ENCODE results near the gene PROSER1. TPM values are rescaled to one million over a fixed set of nuclear protein-coding genes. Genes with fewer than 3 reads are reported as not detected.

Gene PROSER1
- total RNA-seq, 4 donors from 2014 or later = 6.9 to 11.5 (median 9.1) TPM

DNA sequence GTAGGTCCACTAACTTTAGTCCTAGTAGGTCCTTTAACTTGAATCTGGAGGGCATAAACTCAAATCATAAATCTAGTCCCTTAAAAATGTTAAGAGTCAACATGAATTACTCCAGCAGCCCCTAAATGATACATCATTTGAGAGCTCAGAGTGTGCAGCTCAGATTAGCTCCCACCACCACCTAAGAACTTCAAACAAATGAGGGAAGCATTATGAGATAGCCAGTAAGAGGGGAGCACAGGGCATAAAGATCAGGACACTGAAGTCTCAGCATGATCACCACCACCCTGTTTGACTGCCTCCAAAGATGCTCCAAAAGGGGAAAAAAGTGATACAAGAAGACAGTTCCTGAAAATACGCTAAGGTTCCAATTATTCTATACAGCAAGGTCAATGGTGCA, 5.7 kb downstream of the PROSER1 start:
- Histone ChIP-seq H3K4me1 (peaks cover 30 to 38% of the 10 kb centered on the region in 2 donors), H3K9me3 (no peaks in the 10 kb centered on the region), H3K36me3 (peaks cover 0 to 16% of the 10 kb centered on the region in 2 donors), H3K27me3 (no peaks in the 10 kb centered on the region), H3K4me3 (no peak overlapping the region), H3K27ac (no peak overlapping the region)
- no peak for DNase-seq
- intact Hi-C loops (cut with DNase I; ENCODE audit: low total_unique reads) = loop anchor here (10.0 kb wide), 1 partner anchor 337 kb away; no protein-coding TSS in a partner anchor
- TF ChIP-seq, protein P1, sequence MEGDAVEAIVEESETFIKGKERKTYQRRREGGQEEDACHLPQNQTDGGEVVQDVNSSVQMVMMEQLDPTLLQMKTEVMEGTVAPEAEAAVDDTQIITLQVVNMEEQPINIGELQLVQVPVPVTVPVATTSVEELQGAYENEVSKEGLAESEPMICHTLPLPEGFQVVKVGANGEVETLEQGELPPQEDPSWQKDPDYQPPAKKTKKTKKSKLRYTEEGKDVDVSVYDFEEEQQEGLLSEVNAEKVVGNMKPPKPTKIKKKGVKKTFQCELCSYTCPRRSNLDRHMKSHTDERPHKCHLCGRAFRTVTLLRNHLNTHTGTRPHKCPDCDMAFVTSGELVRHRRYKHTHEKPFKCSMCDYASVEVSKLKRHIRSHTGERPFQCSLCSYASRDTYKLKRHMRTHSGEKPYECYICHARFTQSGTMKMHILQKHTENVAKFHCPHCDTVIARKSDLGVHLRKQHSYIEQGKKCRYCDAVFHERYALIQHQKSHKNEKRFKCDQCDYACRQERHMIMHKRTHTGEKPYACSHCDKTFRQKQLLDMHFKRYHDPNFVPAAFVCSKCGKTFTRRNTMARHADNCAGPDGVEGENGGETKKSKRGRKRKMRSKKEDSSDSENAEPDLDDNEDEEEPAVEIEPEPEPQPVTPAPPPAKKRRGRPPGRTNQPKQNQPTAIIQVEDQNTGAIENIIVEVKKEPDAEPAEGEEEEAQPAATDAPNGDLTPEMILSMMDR (IDR thresholded peaks at IDR 0.05 in 4 of 5, conservative IDR thresholded peaks at IDR 0.05 in 1 of 5) = no peak
- TF ChIP-seq POLR2A (IDR thresholded peaks at IDR 0.05) = no peak
- no peak for ATAC-seq
- in situ Hi-C loops (cut with MboI; ENCODE audit: low sequenced_read_pairs in 4 of 4) = loop anchor here in 1 of 4 donors (25.0 kb wide), 1 partner anchor 580 kb away; the partner anchor contains the start of gene LHFPL6

- TF ChIP-seq POLR2A (IDR thresholded peaks at IDR 0.05) = no peak
- TF ChIP-seq, protein P1 (IDR thresholded peaks at IDR 0.05 in 4 of 5, conservative IDR thresholded peaks at IDR 0.05 in 1 of 5) = no peak
- DNase-seq (peak in 1 of 2 donors; percentile 16), ATAC-seq (peak in 1 of 2 donors; percentile 73)
- H3K36me3 ChIP-seq = peaks cover 0 to 78% of the 10 kb centered on the region in 2 donors
- H3K27ac ChIP-seq = peak overlapping the region in 1 of 4 donors; percentile 14
- in situ Hi-C loops (cut with MboI; ENCODE audit: low sequenced_read_pairs in 4 of 4) = loop anchor here in 1 of 4 donors (25.0 kb wide), 1 partner anchor 587 kb away; the partner anchor contains the start of gene LHFPL6
- no peaks in the 10 kb centered on the region for H3K4me1 ChIP-seq
- no peak overlapping the region for H3K4me3 ChIP-seq
- no peaks in the 10 kb centered on the region for H3K27me3 ChIP-seq
- no peaks in the 10 kb centered on the region for H3K9me3 ChIP-seq
- intact Hi-C loops (cut with DNase I; ENCODE audit: low total_unique reads) = no loop called here
Observed at GRCh38 chr13:39025433-39025839, 12.5 kb downstream of the PROSER1 start.

DNA sequence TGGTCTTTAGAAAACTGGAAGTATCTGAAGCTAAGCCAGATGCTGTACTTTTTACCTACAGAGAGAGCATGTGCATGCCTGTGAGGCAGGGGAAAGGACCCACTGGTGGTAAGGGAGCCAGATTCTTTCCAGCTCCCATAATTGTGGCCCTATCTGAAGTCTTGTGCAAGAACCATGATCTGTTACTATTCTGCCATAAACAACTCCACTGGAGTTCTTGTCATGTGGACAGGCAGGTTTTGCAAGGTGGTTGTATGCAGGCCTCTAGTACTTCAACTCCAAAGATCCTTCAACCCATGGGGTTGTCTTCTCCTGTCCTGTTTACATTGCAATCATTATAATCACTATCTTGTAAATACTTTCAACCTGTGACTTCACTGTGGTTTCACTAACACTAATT, 14.1 kb downstream of the PROSER1 start:
- Histone ChIP-seq H3K27me3 (no peaks in the 10 kb centered on the region), H3K9me3 (no peaks in the 10 kb centered on the region), H3K27ac (no peak overlapping the region), H3K36me3 (peaks cover 0 to 77% of the 10 kb centered on the region in 2 donors), H3K4me3 (no peak overlapping the region), H3K4me1 (no peaks in the 10 kb centered on the region)
- no peak for TF ChIP-seq POLR2A (IDR thresholded peaks at IDR 0.05)
- TF ChIP-seq, protein P1 (IDR thresholded peaks at IDR 0.05 in 4 of 5, conservative IDR thresholded peaks at IDR 0.05 in 1 of 5) = no peak
- DNase-seq (no peak), ATAC-seq (no peak)
- intact Hi-C loops (cut with DNase I; ENCODE audit: low total_unique reads) = no loop called here
- in situ Hi-C loops (cut with MboI; ENCODE audit: low sequenced_read_pairs in 4 of 4) = no loop called here

GRCh38 chr13:39023316-39023715, 14.6 kb downstream of the PROSER1 start:
- in situ Hi-C loops (cut with MboI; ENCODE audit: low sequenced_read_pairs in 4 of 4) (no loop called here), intact Hi-C loops (cut with DNase I; ENCODE audit: low total_unique reads) (no loop called here)
- ATAC-seq (no peak), DNase-seq (no peak)
- H3K27me3 ChIP-seq = no peaks in the 10 kb centered on the region
- no peaks in the 10 kb centered on the region for H3K9me3 ChIP-seq
- peaks cover 0 to 73% of the 10 kb centered on the region in 2 donors for H3K36me3 ChIP-seq
- no peak overlapping the region for H3K27ac ChIP-seq
- H3K4me3 ChIP-seq = no peak overlapping the region
- H3K4me1 ChIP-seq = no peaks in the 10 kb centered on the region
- no peak for TF ChIP-seq POLR2A (IDR thresholded peaks at IDR 0.05)
- TF ChIP-seq, protein P1 (IDR thresholded peaks at IDR 0.05 in 4 of 5, conservative IDR thresholded peaks at IDR 0.05 in 1 of 5) = no peak
